SK-N-SH (cell line): ENCODE results near the gene PSME2. TPM values are rescaled to one million over a fixed set of nuclear protein-coding genes. Genes with fewer than 3 reads are reported as not detected.
A peak's percentile ranks its signal among the peaks of the same experiment; 100 is the strongest.

Experiments used
- CTCF ChIA-PET: fragments of 300-600, 350-600 bp; formaldehyde crosslinking; extraction: SDS; loops from one replicate; lab custom pipeline; 2021; lab: Yijun Ruan, JAX
- POLR2A ChIA-PET: fragments of 350-600 bp; sonication (Branson Sonifier 250); formaldehyde crosslinking; extraction: SDS; loops from one replicate; lab custom pipeline; 2020; ENCODE audit warnings: antibody characterized with exemption, inconsistent platforms; lab: Yijun Ruan, JAX
- DNase-seq: peaks from one replicate; pipeline ENCODE4 v3.0.0; 2012
- H2AFZ ChIP-seq: fragments of 200-600 bp; sonication (generic); 2 replicates; pipeline ENCODE4 v1.8.1; 2016; ENCODE audit warnings: antibody characterized with exemption, mild to moderate bottlenecking, low read depth
- H3F3A ChIP-seq: fragments of 200-600 bp; sonication (generic); replicated peaks from 2 replicates; pipeline ENCODE3; 2016; ENCODE audit warnings: antibody characterized with exemption, mild to moderate bottlenecking; ENCODE audit not compliant: insufficient read depth
- H3K27ac ChIP-seq, 2 experiments: fragments of 200-500 bp in 1 of 2; fragments of 200-600 bp in 1 of 2; sonication (Bioruptor generic) in 1 of 2; sonication (generic), shearing (Covaris generic) in 1 of 2; 2 replicates each; pipeline versions ENCODE4 v1.5.1 to v1.6.1; 2014 to 2016; ENCODE audit warnings: low read depth in 2 of 2, inconsistent platforms in 1 of 2, low read length in 1 of 2, mild to moderate bottlenecking in 1 of 2, mixed read lengths in 1 of 2
- H3K27me3 ChIP-seq: fragments of 200-600 bp; sonication (generic), shearing (Covaris generic); 2 replicates; pipeline ENCODE4 v1.6.1; 2016; ENCODE audit warnings: mixed run types; ENCODE audit not compliant: insufficient read depth
- H3K36me3 ChIP-seq, 2 experiments: fragments of 200-500 bp in 1 of 2; fragments of 200-600 bp in 1 of 2; sonication (Bioruptor generic) in 1 of 2; sonication (generic) in 1 of 2; replicated peaks in 1 of 2; 2 replicates each; pipeline versions ENCODE3 to v1.5.1; 2014 to 2016; ENCODE audit warnings: low read length in 1 of 2, mild to moderate bottlenecking in 1 of 2; ENCODE audit not compliant: insufficient read depth in 2 of 2, control insufficient read depth in 1 of 2
- H3K4me1 ChIP-seq, 2 experiments: fragments of 200-500 bp in 1 of 2; fragments of 200-600 bp in 1 of 2; sonication (Bioruptor generic) in 1 of 2; sonication (generic), shearing (Covaris generic) in 1 of 2; 2 replicates each; pipeline versions ENCODE4 v1.5.1 to v1.6.1; 2014 to 2016; ENCODE audit warnings: low read depth in 1 of 2, low read length in 1 of 2, mixed run types in 1 of 2; ENCODE audit not compliant: insufficient read depth in 2 of 2, control insufficient read depth in 1 of 2
- H3K4me2 ChIP-seq: fragments of 200-600 bp; sonication (generic), shearing (Covaris generic); 2 replicates; pipeline ENCODE4 v1.6.1; 2017; ENCODE audit warnings: mixed run types
- H3K4me3 ChIP-seq, 2 experiments: fragments of 200-500 bp in 1 of 2; fragments of 200-600 bp in 1 of 2; sonication (Bioruptor generic) in 1 of 2; sonication (generic), shearing (Covaris generic) in 1 of 2; 2 replicates each; pipeline versions ENCODE4 v1.5.1 to v1.8.1; 2014 to 2016; ENCODE audit warnings: low read depth in 2 of 2, inconsistent platforms in 1 of 2, low read length in 1 of 2, mild to moderate bottlenecking in 1 of 2, mixed read lengths in 1 of 2, moderate library complexity in 1 of 2
- H3K79me2 ChIP-seq: fragments of 200-600 bp; sonication (generic); 2 replicates; pipeline ENCODE4 v1.8.1; 2017; ENCODE audit warnings: mild to moderate bottlenecking; ENCODE audit not compliant: insufficient read depth
- H3K9ac ChIP-seq: fragments of 200-600 bp; sonication (generic); 2 replicates; pipeline ENCODE4 v1.6.1; 2017; ENCODE audit warnings: mixed run types
- H3K9me2 ChIP-seq: fragments of 200-600 bp; sonication (generic); 2 replicates; pipeline ENCODE4 v1.6.1; 2017; ENCODE audit warnings: mixed run types
- H3K9me3 ChIP-seq: fragments of 200-600 bp; sonication (generic); 2 replicates; pipeline ENCODE4 v1.6.1; 2017; ENCODE audit warnings: mixed run types, mild to moderate bottlenecking, moderate library complexity
- H4K20me1 ChIP-seq: fragments of 200-600 bp; sonication (generic); 2 replicates; pipeline ENCODE4 v1.6.1; 2017; ENCODE audit warnings: mild to moderate bottlenecking, mixed run types; ENCODE audit not compliant: insufficient read depth
- CHD2 ChIP-seq: fragments of 150-350 bp; IDR thresholded peaks from 2 replicates; pipeline ENCODE4 v1.6.1; 2018; ENCODE audit warnings: low read length; ENCODE audit not compliant: partially characterized antibody
- ELF1 ChIP-seq: IDR thresholded peaks from 2 replicates; pipeline ENCODE4 v1.4.0; 2012
- EP300 ChIP-seq, 2 experiments: IDR thresholded peaks; 2 replicates each; pipeline versions ENCODE4 v1.4.0 to v1.6.1; 2012; ENCODE audit warnings: borderline replicate concordance in 1 of 2, low read depth in 1 of 2, low read length in 1 of 2
- FOXJ3 ChIP-seq: sonication (generic); formaldehyde crosslinking; IDR thresholded peaks from 2 replicates; pipeline ENCODE4 v1.5.1; 2020; ENCODE audit warnings: mild to moderate bottlenecking, missing genetic modification reagents
- GABPA ChIP-seq: IDR thresholded peaks from 2 replicates; pipeline ENCODE4 v1.4.0; 2012; ENCODE audit warnings: low read depth, mild to moderate bottlenecking
- GATA2 ChIP-seq: sonication (generic); formaldehyde crosslinking; IDR thresholded peaks from 2 replicates; pipeline ENCODE4 v1.5.0; 2020; ENCODE audit warnings: mild to moderate bottlenecking, missing genetic modification reagents
- IRF3 ChIP-seq: fragments of 150-350 bp; IDR thresholded peaks from 2 replicates; pipeline ENCODE4 v1.6.1; 2016; ENCODE audit warnings: mild to moderate bottlenecking, low read depth, low read length
- JUND ChIP-seq: IDR thresholded peaks from 2 replicates; pipeline ENCODE4 v1.4.0; 2012
- MAX ChIP-seq: IDR thresholded peaks from 2 replicates; pipeline ENCODE4 v1.4.0; 2012; ENCODE audit warnings: low read depth
- MXI1 ChIP-seq: IDR thresholded peaks from 2 replicates; pipeline ENCODE4 v1.6.1; 2012; ENCODE audit warnings: mild to moderate bottlenecking, low read depth, low read length, improper control_type of control experiment
- POLR2AphosphoS5 ChIP-seq: IDR thresholded peaks from 2 replicates; pipeline ENCODE4 v1.6.1; 2012; ENCODE audit warnings: low read depth, low read length
- REST ChIP-seq: IDR thresholded peaks from 2 replicates; pipeline ENCODE4 v1.6.1; 2012; ENCODE audit warnings: mild to moderate bottlenecking, low read depth, low read length, moderate library complexity
- SIN3A ChIP-seq: IDR thresholded peaks from 2 replicates; pipeline ENCODE4 v1.6.1; 2012; ENCODE audit warnings: low read depth, mild to moderate bottlenecking, low read length, moderate library complexity, borderline replicate concordance
- TAF1 ChIP-seq: IDR thresholded peaks from 2 replicates; pipeline ENCODE4 v1.6.1; 2012; ENCODE audit warnings: low read depth, mild to moderate bottlenecking, low read length, moderate library complexity, borderline replicate concordance
- TCF12 ChIP-seq: IDR thresholded peaks from 2 replicates; pipeline ENCODE4 v1.4.0; 2012
- YY1 ChIP-seq: IDR thresholded peaks from 2 replicates; pipeline ENCODE4 v1.4.0; 2012; ENCODE audit warnings: low read depth, mild to moderate bottlenecking
- ZBTB33 ChIP-seq: IDR thresholded peaks from 2 replicates; pipeline ENCODE4 v1.4.0; 2012; ENCODE audit warnings: low read depth, borderline replicate concordance
- WGBS: methylation state at CpG from one replicate; pipeline ENCODE4 v1.1.6; 2017; ENCODE audit warnings: low lambda C conversion rate; 5-methylcytosine and 5-hydroxymethylcytosine counted together
- polyA plus RNA-seq, 3 experiments: library from polyadenylated mRNA; depleted of rRNA; stranded (reverse); fragments of >200 nt; gene quantifications; 2 replicates each; pipeline ENCODE4 v1.2.3, GENCODE V29; 2012
- TF ChIP-seq, protein P1 (sequence below): IDR thresholded peaks from 2 replicates; pipeline ENCODE4 v1.4.0; 2012; ENCODE audit warnings: low read depth, borderline replicate concordance

PSME2 gene
- polyA plus RNA-seq, 1 of the 3 experiments (the other 2 are of a cell fraction) = 147 TPM

DNA sequence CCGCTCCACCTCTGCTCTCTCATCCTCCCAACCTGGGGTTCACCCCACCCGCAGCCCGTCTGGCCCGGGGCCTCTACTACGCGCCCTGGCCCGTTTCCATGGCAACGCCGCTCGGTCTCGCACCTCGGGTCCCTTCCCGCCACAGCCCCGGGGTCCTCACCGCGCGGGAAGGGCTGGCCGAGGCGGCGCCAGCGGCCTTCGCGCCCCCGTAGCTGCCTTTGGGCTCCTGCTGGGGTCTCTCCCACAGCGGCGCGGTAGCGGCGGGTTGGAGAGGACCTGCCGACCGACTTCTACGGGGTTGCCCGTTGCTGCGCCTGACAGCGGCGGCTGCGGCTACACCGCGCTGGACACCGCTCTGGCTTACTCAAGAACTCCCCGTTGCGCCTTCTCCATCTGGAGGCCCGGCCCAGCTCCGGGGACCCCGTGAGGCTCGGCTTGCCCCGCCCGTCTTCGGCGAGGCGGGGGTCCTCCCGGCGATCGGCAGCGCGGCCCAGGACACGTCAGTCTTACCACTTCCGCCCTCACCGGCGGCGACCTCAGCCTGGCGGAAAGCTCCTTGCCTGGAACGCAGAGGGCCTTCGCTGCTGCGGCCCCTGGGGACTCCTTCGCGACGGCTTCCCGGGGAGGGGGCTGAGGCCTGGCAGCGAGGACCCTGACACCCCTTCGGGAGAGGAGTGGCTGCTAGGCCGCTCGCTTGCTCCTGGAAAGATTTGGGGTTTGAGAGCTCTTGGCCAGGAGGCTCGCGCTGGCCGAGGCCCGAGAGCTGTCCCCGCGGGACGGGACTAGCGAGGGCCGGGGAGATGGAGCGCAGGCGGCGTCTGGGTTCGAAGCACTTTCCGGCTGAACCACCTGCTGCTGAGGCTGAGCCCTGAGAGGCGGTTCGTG, 49.0 kb upstream of the PSME2 start, which contains the start of gene TM9SF1:
Gene TM9SF1 (minus strand): TSS at position 256 of the 885 bp plus-strand sequence. CDS start 422 bp downstream, outside the sequence.
- H3K27ac ChIP-seq = peak within 1 kb of the TSS; percentile 88 to 89
- no peaks in the 10 kb centered on the region for H3K9me2 ChIP-seq
- 1% methylated on average over 37 of the region's 89 CpGs for WGBS
- peaks cover 84% of the 10 kb centered on the region for H3K79me2 ChIP-seq
- no peaks in the 10 kb centered on the region for H3K27me3 ChIP-seq
- H3K9ac ChIP-seq = peak within 1 kb of the TSS; percentile 97
- no peaks in the 10 kb centered on the region for H4K20me1 ChIP-seq
- peak; percentile 94 for DNase-seq
- ChIA-PET CTCF (interaction anchor here (0.8 to 1.9 kb wide), 9 partner anchors 9 to 113 kb away, joined by 3 to 8 read pairs (median 4); partner anchors contain the start of genes CHMP4A, CIDEB, IRF9 and MDP1), POLR2A (interaction anchor here (0.9 to 2.4 kb wide), 15 partner anchors 10 to 101 kb away, joined by 3 to 15 read pairs (median 6); partner anchors contain the start of genes CHMP4A, DCAF11, MDP1 and NRL)
- peak within 1 kb of the TSS; percentile 87 for H2AFZ ChIP-seq
- H3K4me2 ChIP-seq = peak within 1 kb of the TSS; percentile 97
- no peaks in the 10 kb centered on the region for H3F3A ChIP-seq
- peak within 1 kb of the TSS; percentile 84 to 85 for H3K4me3 ChIP-seq
- 0 out of 2 replicates have a peak, but pooled peaks have one; percentile 5 for TF ChIP-seq REST
- TF ChIP-seq TAF1 = peak; percentile 54; the same call in 1 of the 2 replicates
- peak; percentile 78 for TF ChIP-seq POLR2AphosphoS5
- no peak for TF ChIP-seq ZBTB33
- TF ChIP-seq, protein P1, sequence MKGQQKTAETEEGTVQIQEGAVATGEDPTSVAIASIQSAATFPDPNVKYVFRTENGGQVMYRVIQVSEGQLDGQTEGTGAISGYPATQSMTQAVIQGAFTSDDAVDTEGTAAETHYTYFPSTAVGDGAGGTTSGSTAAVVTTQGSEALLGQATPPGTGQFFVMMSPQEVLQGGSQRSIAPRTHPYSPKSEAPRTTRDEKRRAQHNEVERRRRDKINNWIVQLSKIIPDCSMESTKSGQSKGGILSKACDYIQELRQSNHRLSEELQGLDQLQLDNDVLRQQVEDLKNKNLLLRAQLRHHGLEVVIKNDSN = peak; percentile 33; the same call in 1 of the 2 replicates
- peak; percentile 40; the same call in 1 of the 2 replicates for TF ChIP-seq MXI1
- TF ChIP-seq MAX = peak; percentile 83
- peak; percentile 27; the same call in 1 of the 2 replicates for TF ChIP-seq TCF12
- no peak; the same call in 1 of the 2 replicates for TF ChIP-seq JUND
- peak; percentile 46 for TF ChIP-seq CHD2
- 0 out of 2 replicates have a peak, but pooled peaks have one; percentile 53 for TF ChIP-seq YY1
- no peak for TF ChIP-seq GATA2 (CRISPR knock-in tag)
- peak; percentile 86 for TF ChIP-seq GABPA
- 0 out of 2 replicates have a peak, but pooled peaks have one; percentile 13 for TF ChIP-seq SIN3A
- TF ChIP-seq EP300 (IDR thresholded peaks at IDR 0.05; ENCODE audit: borderline replicate concordance in 1 of 2, low read depth in 1 of 2, low read length in 1 of 2) = peak in 1 of 2 experiments; percentile 7; a peak in 1 of 4 replicates
- no peak for TF ChIP-seq IRF3
- peak; percentile 100 for TF ChIP-seq ELF1
- TF ChIP-seq FOXJ3 (CRISPR knock-in tag) = no peak; the same call in 1 of the 2 replicates
- peaks cover 15 to 31% of the 10 kb centered on the region in 2 experiments for H3K36me3 ChIP-seq
- peaks cover 11% of the 10 kb centered on the region in 2 experiments; a peak in 2 of 4 replicates for H3K4me1 ChIP-seq
- no peaks in the 10 kb centered on the region for H3K9me3 ChIP-seq
